Femur (tissue), 1 donor: ENCODE results near the gene ICA1.
"Not testable (repeated sequence)": the region's sequence is repeated elsewhere in the genome, so short reads cannot be mapped to it uniquely, and the experiment has no call there.

Experiments
- DNase-seq: peaks from one replicate; pipeline ENCODE4 v3.0.0-alpha.2; 2017

The ICA1 gene

DNA sequence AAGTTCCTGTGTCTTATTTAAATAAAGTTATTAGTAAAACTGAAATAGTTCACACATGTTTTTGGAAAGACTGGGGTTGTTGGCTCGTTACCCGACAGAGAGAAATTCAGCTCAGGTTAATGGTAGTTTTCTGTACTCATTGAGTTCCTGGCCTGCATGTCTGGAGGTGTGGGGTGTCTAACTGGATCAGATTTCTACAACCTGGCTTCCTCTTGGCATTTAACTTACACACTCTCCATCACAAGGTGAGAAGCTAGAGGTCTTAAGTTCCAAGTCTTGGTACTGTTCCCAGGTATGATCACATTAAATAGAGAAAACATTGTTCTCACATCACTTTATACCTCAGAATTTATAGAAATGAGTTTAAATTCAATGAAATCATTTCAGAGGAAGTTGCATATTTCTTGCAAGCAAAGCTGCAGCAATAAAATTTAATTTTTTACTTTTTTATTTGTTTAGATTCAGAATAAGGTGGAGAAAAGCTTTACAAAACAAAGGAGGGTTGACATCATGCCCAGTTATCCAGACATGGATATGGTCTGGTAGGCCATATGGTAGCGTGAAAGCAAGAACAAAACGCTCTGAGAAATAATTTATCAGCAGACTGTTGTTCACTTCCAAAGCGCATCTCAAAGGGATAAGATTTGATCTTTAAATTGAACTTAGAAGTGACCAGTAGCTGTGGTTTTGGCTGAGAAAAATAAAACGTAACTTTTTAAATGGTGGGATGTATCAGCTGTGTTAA is 172.8 kb downstream of the ICA1 start:
- no peak for DNase-seq

DNA sequence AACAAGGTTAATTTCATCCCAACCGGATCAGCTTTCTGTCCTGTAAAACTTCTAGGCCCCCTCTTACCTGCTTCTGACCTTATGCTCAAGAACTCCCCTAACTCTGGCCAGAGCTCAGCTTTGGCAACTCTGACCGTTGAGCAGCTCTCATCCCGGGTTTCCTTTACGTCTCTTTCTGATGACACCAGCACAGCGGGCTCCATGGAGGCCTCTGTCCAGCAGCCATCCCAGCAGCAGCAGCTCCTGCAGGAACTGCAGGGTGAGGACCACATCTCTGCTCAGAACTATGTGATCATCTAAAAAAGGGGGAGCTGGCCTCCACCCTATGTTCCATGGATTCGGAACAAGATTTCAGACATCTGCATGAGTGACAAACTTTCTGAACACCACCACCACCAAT is 175.7 kb downstream of the ICA1 start:
- DNase-seq, result no peak

DNA sequence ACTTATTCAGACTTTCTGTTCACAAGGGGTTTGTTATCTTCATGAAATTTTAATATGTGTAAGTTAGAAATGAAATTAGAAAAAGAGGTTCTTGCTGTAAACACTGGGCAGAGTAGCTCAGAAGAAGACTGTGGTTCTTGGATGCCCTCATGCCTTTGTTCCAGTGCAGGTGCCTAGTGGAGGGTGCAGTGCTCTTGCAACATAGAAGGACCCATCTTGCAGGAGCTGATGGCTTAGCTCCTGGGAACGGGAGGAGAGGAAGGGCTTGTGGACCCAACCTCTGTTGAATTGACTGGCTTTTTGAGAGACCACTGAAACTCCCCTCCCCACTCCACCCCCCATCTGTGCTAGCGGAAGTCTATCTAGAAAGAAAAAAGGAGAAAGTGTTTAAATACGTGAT is 176.5 kb downstream of the ICA1 start:
- DNase-seq, result no peak

DNA sequence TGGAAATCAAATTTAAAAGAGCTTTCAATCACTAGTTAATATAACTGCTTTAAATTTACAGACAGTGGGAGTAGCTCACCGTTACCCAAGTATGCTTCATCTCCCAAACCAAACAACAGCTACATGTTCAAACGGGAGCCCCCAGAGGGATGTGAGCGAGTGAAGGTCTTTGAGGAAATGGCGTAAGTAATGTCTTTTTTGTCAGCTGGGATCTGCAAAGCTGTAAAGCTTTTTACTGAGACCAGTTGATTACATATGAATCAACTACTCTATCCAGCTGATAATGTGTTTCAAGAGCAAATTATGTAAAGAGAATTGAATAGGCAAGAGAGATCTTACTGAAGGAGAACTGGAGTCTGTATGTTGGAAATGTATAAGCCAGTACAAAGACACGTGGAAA is 177.1 kb downstream of the ICA1 start:
- no peak for DNase-seq

DNA sequence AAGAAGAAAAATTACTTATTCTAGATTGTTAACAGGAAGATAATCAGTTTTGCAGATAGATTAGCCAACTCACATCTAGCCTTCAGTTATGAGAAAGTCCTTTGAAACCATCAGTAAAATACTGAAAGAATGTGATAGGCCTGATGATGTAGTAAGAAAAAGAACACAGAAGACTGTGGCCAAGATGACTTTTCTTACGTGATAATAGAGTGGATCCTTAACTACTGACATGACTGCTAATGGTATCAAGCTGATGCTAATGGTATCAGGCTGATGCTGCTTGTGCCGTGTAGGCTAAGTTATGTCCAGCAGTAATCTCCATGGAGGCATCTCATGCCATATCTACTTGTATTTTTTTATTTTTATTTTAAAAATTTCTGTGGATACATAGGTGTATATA is 179.2 kb downstream of the ICA1 start:
- no peak for DNase-seq

DNA sequence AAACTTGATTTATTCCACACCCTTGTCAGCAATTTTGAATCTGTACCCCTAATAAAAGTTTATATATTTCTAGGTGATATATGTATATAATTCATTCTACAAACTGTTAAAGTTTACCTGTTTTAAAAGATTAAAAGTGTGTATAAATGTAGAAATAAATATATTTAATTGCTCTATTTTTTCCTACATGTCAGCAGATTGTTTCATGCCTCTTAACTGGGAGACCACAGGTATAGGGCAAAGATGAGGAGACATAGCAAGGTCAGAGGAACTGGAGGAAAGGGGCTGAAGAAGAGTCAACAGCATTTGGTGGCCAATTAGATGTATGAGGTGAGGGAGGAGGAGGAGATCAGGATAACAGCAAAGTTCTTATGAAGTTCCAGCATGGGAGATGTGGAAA is 183.5 kb downstream of the ICA1 start:
- DNase-seq, result no peak

DNA sequence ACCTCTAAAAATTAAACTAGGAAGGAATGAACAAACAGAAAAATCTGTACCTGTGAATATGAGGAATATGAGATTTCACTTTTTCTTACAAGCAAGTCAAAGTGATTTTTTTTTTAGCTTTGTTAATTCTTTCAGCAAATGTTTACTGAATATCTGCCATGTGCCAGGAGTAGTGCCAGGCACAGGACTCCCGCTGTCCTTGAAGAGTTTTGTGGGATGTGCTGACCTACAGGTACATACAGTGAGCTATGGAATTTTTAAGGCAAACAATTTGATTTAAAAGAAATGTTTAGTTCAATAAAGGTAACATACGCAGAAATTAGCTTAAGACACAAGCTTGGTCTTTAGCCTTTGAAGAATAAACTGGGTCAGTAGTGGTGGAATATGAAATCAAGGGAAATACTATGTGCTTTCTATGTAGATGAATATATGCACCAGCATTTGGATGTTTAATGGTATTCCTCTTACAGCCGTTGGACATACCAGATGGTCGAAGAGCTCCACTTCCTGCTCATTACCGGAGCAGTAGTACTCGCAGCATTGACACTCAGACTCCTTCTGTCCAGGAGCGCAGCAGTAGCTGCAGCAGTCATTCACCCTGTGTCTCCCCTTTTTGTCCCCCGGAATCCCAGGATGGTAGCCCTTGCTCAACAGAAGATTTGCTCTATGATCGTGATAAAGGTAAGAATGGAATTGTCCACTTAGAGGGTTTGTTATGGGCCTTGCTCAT is 191.4 kb downstream of the ICA1 start:
- DNase-seq, result no peak

DNA sequence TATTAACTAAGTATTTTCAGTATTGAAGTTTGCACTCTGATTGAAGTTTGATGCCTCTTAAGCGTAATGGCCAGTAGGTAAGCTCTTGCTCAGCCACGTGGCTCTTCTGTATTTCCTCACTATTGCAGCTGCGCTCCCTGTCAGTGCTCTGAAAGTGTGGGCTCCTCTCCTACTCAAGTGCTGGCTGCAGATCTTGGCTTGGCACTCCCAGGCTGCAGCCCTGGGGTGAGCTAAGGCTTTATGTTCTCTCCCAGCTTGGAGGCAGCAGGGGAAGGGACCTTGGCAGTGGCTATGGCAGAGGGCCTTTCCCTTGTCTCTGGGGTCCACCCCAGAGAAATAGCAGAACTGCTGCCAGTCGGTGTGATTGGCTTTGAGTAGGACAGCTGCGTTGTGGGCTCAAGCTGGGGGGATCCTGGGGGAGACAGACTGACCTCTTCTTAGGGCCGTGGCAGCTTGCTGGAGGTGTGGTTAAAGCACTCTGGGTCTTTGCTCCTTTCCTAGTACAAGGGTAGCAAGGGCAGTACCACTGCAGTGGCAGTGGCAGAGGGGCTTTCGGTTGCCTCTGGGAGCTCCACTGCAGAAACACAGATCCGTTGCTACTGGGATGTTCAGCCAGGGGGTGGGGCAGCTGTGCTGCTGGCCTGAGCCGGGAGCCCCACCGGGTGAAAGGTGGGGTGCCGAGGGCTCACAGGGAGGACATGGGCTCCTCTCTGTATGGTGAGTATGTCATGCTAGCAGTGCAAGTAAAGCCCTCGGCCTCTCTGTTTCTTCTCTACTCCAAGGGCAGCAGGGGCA is 192.9 kb downstream of the ICA1 start:
- DNase-seq, result no peak

DNA sequence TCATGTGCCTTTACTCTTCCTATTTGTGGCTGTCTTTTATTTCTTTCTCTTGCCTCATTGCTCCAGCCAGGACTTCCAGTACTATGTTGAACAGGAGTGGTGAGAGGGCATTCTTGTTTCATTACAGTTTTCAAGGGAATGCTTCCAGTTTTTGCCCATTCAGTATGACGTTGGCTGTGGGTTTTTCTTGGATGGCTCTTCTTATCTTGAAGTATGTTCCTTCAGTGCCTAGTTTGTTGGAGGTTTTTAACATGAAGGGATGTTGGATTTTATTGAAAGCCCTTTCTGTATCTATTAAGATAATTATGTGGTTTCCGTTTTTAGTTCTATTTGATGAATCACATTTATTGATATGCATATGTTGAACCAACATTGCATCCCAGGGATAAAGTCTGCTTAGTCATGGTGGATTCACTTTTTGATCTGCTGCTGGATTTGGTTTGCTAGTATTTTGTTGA is 196.6 kb downstream of the ICA1 start:
- no peak for DNase-seq

DNA sequence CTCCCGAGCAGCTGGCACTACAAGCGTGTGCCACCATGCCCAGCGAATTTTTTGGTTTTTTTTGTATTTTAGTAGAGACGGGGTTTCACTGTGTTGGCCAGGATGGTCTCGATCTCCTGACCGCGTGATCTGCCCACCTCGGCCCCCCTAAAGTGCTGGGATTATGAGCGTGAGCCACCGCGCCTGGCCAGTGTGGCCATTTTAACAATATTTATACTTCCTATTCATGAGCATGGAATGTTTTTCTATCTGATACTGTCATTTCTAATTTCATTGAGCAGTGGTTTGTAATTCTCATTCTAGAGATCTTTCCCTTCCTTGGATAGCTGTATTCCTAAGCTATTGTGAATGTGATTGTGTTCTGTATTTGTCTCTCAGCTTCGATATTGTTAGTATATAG is 197.1 kb downstream of the ICA1 start:
- DNase-seq, result no peak

DNA sequence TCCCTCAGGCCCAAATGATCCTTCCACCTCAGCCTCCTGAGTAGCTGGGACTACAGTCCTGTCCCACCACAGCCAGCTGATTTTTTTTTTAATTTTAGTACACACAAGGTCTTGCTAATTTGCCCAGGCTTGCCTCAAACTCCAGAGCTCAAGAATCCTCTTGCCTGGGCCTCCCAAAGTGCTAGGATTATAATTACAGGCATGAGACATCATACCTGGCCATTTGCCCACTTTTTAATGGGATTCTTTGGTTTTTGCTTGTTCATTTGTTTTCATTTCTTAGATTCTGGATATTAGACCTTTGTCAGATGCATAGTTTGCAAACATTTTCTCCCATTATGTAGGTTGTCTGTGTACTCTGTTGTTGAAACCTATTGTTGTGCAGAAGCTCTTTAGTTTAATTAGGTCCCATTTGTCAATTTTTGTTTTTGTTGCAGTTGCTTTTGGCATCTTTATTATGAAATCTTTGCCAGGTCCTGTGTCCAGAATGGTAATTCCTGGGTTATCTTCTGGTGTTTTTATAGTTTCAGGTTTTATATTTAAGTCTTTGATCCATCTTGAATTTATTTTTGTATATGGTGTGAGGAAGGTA is 198.2 kb downstream of the ICA1 start:
- no peak for DNase-seq

DNA sequence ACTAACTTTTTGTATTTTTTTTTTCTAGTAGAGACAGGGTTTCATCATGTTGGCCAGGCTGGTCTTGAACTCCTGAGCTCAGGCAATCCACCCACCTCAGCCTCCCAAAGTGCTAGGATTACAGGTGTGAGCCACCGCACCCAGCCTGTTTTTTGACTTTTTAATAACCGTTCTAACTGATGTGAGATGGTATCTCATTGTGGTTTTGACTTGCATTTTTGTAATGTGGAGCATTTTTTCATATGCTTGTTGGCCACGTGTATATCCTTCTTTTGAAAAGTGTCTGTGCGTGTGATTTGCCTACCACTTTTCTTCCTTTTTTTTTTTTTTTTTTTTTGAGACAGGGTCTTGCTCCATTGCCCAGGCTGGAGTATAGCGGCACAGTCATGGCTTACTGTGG is 198.7 kb downstream of the ICA1 start:
- not testable (repeated sequence) for DNase-seq
